Breast epithelium (tissue), 4 donors: ENCODE measurements around the gene THRSP. TPM values are rescaled to one million over a fixed set of nuclear protein-coding genes. Genes with fewer than 3 reads are reported as not detected.

ENCODE experiments used
- DNase-seq, 2 donors: peaks; one replicate each; pipeline ENCODE4 v3.0.0-alpha.2; 2019; ENCODE audit warnings: low spot score in 2 of 2
- H3K27ac ChIP-seq, 2 donors: fragments of 200-600 bp; sonication (generic) in 1 of 2; one replicate each; pipeline ENCODE4 v1.5.1; 2016 to 2019; ENCODE audit warnings: mild to moderate bottlenecking in 1 of 2
- H3K27me3 ChIP-seq, 2 donors: fragments of 200-600 bp; sonication (generic) in 1 of 2; one replicate each; pipeline versions ENCODE4 v1.5.1 to v1.6.0; 2017 to 2019; ENCODE audit warnings: control low read depth in 1 of 2, mild to moderate bottlenecking in 1 of 2
- H3K36me3 ChIP-seq: fragments of 200-600 bp; one replicate; pipeline ENCODE4 v1.5.1; 2019
- H3K4me1 ChIP-seq, 2 donors: fragments of 200-600 bp; sonication (generic); one replicate each; pipeline ENCODE4 v1.5.1; 2016 to 2019; ENCODE audit warnings: control low read depth in 1 of 2
- H3K4me3 ChIP-seq, 3 donors: fragments of 200-600 bp; sonication (generic); 1 replicate in 2 of 3; 2 replicates in 1 of 3; pipeline ENCODE4 v1.5.1; 2016 to 2019; ENCODE audit warnings: mild to moderate bottlenecking in 3 of 3, moderate library complexity in 2 of 3
- H3K9me3 ChIP-seq, 2 donors: fragments of 200-600 bp; sonication (generic) in 1 of 2; one replicate each; pipeline ENCODE4 v1.5.1; 2016 to 2019; ENCODE audit warnings: control low read depth in 1 of 2
- CTCF ChIP-seq, 3 donors: fragments of 450-650 bp; IDR thresholded peaks; one replicate each; pipeline ENCODE4 v1.5.1; 2016 to 2017; ENCODE audit warnings: antibody characterized with exemption in 3 of 3, mild to moderate bottlenecking in 3 of 3, moderate library complexity in 3 of 3
- POLR2A ChIP-seq: fragments of 450-650 bp; IDR thresholded peaks from one replicate; pipeline ENCODE4 v1.6.1; 2016; ENCODE audit warnings: antibody characterized with exemption, mild to moderate bottlenecking, moderate library complexity
- POLR2AphosphoS5 ChIP-seq, 3 donors: sonication (generic); formaldehyde crosslinking; IDR thresholded peaks; one replicate each; pipeline ENCODE4 v1.6.1; 2017; ENCODE audit warnings: antibody characterized with exemption in 3 of 3
- intact Hi-C: fragments of 100-400 bp; cut with DNase I; formaldehyde crosslinking; loops from one replicate; pipeline ENCODE4 v1.15.1; 2023; ENCODE audit warnings: low total_unique reads
- total RNA-seq, 3 donors: library from RNA; depleted of rRNA; stranded (reverse); fragments of >200 nt; gene quantifications; one replicate each; pipeline ENCODE4 v1.1.0, GENCODE V29; 2016

Gene THRSP
- total RNA-seq, 3 donors from 2014 or later, result 1.6 to 74.9 (median 5.7) TPM

DNA sequence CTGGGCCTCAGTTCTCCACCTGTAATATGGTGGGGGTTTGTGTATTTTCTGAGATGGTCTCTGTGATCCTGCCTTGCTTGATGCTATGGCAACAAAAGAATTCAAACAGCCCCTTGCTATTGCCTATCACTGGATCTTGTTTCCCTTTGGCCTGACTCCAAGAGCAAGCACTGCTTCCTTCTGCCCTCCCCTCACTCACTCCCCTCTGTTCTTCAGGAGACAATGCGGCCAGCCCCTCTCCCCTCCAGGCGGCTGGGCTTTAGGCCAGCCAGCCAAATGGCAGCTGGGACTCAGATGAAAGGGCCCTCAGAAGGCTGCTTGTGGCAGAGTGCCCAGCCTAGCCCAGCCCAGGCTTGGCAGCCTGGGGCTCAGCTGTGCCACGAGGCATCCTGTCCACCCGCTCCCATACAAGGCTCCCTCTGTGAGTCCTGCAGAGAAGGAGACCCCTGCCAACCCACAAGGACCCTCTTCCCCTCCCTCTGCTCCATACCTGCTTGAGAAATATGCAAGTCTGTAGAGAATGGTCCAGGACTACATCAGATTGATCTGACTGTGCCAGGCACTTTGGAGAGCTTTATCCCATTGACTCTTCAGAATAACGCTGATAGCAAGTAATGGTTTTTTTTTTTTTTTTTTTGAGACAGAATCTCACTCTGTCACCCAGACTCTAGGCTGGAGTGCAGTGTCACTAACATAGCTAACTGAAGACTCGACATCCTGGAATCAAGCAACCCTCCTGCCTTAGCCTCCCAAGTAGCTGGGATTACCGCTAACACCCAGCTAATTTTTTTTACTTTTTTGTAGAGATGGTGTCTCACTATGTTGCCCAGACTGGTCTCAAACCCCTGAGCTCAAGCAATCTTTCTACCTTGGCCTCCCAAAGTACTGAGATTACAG, 33.0 kb upstream of the THRSP start:
- Histone ChIP-seq H3K36me3 (no peaks in the 10 kb centered on the region), H3K9me3 (no peaks in the 10 kb centered on the region), H3K4me3 (no peak overlapping the region), H3K27me3 (no peaks in the 10 kb centered on the region), H3K4me1 (peaks cover 0 to 7% of the 10 kb centered on the region in 2 donors), H3K27ac (peak overlapping the region; percentile 78)
- peak; percentile 75 to 79 for DNase-seq
- intact Hi-C loops, result no loop called here
- peak in 1 of 3 donors; percentile 20 for TF ChIP-seq POLR2AphosphoS5 (IDR thresholded peaks at IDR 0.05)
- TF ChIP-seq POLR2A, result no peak

DNA sequence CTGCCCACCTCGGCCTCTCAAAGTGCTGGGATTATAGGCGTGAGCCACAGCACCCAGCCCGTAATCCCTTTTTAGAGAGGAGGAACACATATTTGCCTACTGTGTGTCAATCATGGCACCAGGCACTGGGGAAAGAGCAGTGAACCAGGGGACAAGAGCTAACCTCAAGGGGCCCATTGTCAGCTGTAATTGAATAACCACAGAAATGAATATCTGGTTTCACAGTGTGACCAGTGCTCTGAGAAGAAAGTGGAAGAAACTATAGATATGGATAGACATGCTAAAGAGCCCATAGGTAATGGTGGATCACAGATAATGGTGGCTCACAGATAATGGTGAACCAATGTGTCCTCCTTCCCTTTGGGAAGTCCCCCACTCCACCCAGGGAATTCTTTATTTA, 32.0 kb upstream of the THRSP start:
- TF ChIP-seq CTCF (IDR thresholded peaks at IDR 0.05), result no peak
- no peak for TF ChIP-seq POLR2A
- no peak for TF ChIP-seq POLR2AphosphoS5 (IDR thresholded peaks at IDR 0.05)
- intact Hi-C loops, result no loop called here
- H3K36me3 ChIP-seq, result no peaks in the 10 kb centered on the region
- DNase-seq, result no peak
- no peak overlapping the region for H3K4me3 ChIP-seq
- H3K27me3 ChIP-seq, result no peaks in the 10 kb centered on the region
- peak overlapping the region; percentile 9 to 78 for H3K27ac ChIP-seq
- no peaks in the 10 kb centered on the region for H3K9me3 ChIP-seq
- peaks cover 0 to 7% of the 10 kb centered on the region in 2 donors for H3K4me1 ChIP-seq

DNA sequence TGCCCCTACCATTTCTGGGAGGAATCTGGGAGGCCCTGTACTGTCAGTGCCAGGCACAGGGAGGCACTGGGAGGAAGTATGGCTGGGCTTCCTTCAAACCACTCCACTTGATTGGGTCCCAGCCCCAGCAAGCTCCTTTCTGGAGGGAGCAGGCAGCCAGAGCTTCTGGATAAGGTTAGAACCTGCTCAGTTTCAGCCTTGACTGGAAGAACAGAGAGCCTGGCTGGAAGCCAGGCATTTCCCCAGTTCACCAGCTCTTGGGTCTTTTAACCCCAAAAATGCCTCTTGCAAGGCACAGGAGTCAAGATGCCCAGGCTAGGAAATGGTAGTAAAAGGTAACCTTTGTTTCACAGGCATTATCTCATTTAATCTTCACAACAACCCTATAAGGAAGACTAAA, 31.6 kb upstream of the THRSP start:
- TF ChIP-seq POLR2A, result no peak
- no peak for TF ChIP-seq POLR2AphosphoS5 (IDR thresholded peaks at IDR 0.05)
- TF ChIP-seq CTCF (IDR thresholded peaks at IDR 0.05), result no peak
- H3K27ac ChIP-seq, result peak overlapping the region; percentile 9 to 78

GRCh38 chr11:78033040-78033439, 30.6 kb upstream of the THRSP start:
- intact Hi-C loops, result no loop called here
- TF ChIP-seq POLR2AphosphoS5 (IDR thresholded peaks at IDR 0.05) (no peak), CTCF (IDR thresholded peaks at IDR 0.05) (no peak), POLR2A (no peak)
- DNase-seq, result no peak

More for the DNA sequence above, 31.6 kb upstream of the THRSP start:
- Histone ChIP-seq H3K4me3 (no peak overlapping the region), H3K9me3 (no peaks in the 10 kb centered on the region), H3K4me1 (peaks cover 0 to 7% of the 10 kb centered on the region in 2 donors), H3K27me3 (no peaks in the 10 kb centered on the region), H3K36me3 (no peaks in the 10 kb centered on the region)
- intact Hi-C loops, result no loop called here
- DNase-seq, result no peak

GRCh38 chr11:78034623-78035022, 29.0 kb upstream of the THRSP start:
- intact Hi-C loops, result no loop called here
- Histone ChIP-seq H3K27me3 (no peaks in the 10 kb centered on the region), H3K4me3 (no peak overlapping the region), H3K27ac (no peak overlapping the region), H3K9me3 (no peaks in the 10 kb centered on the region), H3K36me3 (no peaks in the 10 kb centered on the region), H3K4me1 (peaks cover 0 to 8% of the 10 kb centered on the region in 2 donors)
- TF ChIP-seq POLR2AphosphoS5 (IDR thresholded peaks at IDR 0.05), result no peak
- no peak for TF ChIP-seq POLR2A
- DNase-seq, result no peak

More at GRCh38 chr11:78033040-78033439, 30.6 kb upstream of the THRSP start:
- Histone ChIP-seq H3K27ac (no peak overlapping the region), H3K4me3 (no peak overlapping the region), H3K27me3 (no peaks in the 10 kb centered on the region), H3K9me3 (no peaks in the 10 kb centered on the region), H3K4me1 (peaks cover 0 to 7% of the 10 kb centered on the region in 2 donors), H3K36me3 (no peaks in the 10 kb centered on the region)

- Histone ChIP-seq H3K36me3 (no peaks in the 10 kb centered on the region), H3K9me3 (no peaks in the 10 kb centered on the region), H3K27ac (peak overlapping the region in 1 of 2 donors; percentile 21), H3K4me3 (no peak overlapping the region), H3K4me1 (peaks cover 0 to 21% of the 10 kb centered on the region in 2 donors), H3K27me3 (no peaks in the 10 kb centered on the region)
- intact Hi-C loops, result no loop called here
- DNase-seq, result no peak
- no peak for TF ChIP-seq CTCF (IDR thresholded peaks at IDR 0.05)
- TF ChIP-seq POLR2AphosphoS5 (IDR thresholded peaks at IDR 0.05), result no peak
- TF ChIP-seq POLR2A, result no peak
These were observed 27.3 kb upstream of the THRSP start for GRCh38 chr11:78036313-78036712.
